ENCODE data around the gene GAS1. TPM values are rescaled to one million over a fixed set of nuclear protein-coding genes. Genes with fewer than 3 reads are reported as not detected.

The GAS1 gene
- total and polyA plus RNA-seq, 10 of the 15 experiments (the other 5 are each of a cell fraction or from before 2014, with no cell fraction given), result not detected

- TF ChIP-seq ATF2 (IDR thresholded peaks at IDR 0.05; ENCODE audit: low read length) (no peak), ZBTB40 (IDR thresholded peaks at IDR 0.05; ENCODE audit: borderline replicate concordance) (no peak), POLR2AphosphoS5 (IDR thresholded peaks at IDR 0.05; ENCODE audit: low read length) (no peak), ESRRA (IDR thresholded peaks at IDR 0.05; ENCODE audit: low read length) (no peak), BRCA1 (IDR thresholded peaks at IDR 0.05; ENCODE audit: low read depth, low read length) (no peak), LARP7 (IDR thresholded peaks at IDR 0.05) (no peak)
Observed at GRCh38 chr9:86907346-86907745, 40.0 kb downstream of the GAS1 start (continued).

GRCh38 chr9:86903734-86904085 lies 43.6 kb downstream of the GAS1 start:
- H3K9ac ChIP-seq (ENCODE audit: control insufficient read depth, insufficient read depth, low read length), result no peak overlapping the region
- FAIRE-seq (no peak), DNase-seq (ENCODE audit: low read depth, low spot score) (no peak), ATAC-seq (no peak)
- no peak overlapping the region for H3K4me2 ChIP-seq (ENCODE audit: control insufficient read depth, insufficient read depth)
- no peak overlapping the region for H3K4me3 ChIP-seq
- H3K27me3 ChIP-seq (replicated peaks in 1 of 2; ENCODE audit: control insufficient read depth in 2 of 2, insufficient read depth in 2 of 2, low read length in 1 of 2), result peaks cover 2 to 3% of the 10 kb centered on the region in 2 experiments; a peak in 3 of 4 replicates
- BruUV-seq (replicated peaks), result no TSS peak
- intact Hi-C loops (cut with micrococcal nuclease; ENCODE audit: unreplicated experiment), result no loop called here
- RAD21 ChIA-PET (ENCODE audit: unreplicated experiment), result no interaction called here
- H3K4me1 ChIP-seq (ENCODE audit: control insufficient read depth, insufficient read depth, low read length), result no peaks in the 10 kb centered on the region
- H3K79me2 ChIP-seq (ENCODE audit: control insufficient read depth, insufficient read depth, low read length), result no peaks in the 10 kb centered on the region
- SMC1A ChIA-PET (ENCODE audit: uncharacterized antibody, unreplicated experiment), result no interaction called here
- no peaks in the 10 kb centered on the region for H3K9me3 ChIP-seq (replicated peaks; ENCODE audit: control insufficient read depth, insufficient read depth, low read length)
- H2AFZ ChIP-seq (ENCODE audit: control insufficient read depth, low read depth, low read length), result no peak overlapping the region
- 43% methylated on average over 2 of the region's 2 CpGs for WGBS (ENCODE audit: insufficient coverage, insufficient replicate concordance, low lambda C conversion rate, missing lambda C conversion rate)
- TF ChIP-seq SPI1 (IDR thresholded peaks at IDR 0.05; ENCODE audit: borderline replicate concordance, insufficient read depth, low read depth, low read length) (no peak), ZNF592 (IDR thresholded peaks at IDR 0.05) (no peak), SREBF2 (IDR thresholded peaks at IDR 0.05; ENCODE audit: low read length) (no peak), ATF2 (IDR thresholded peaks at IDR 0.05; ENCODE audit: low read length) (no peak), KDM1A (IDR thresholded peaks at IDR 0.05; ENCODE audit: borderline replicate concordance) (no peak), FOS (IDR thresholded peaks at IDR 0.05; ENCODE audit: borderline replicate concordance, extremely low read depth, insufficient read length) (no peak), CBX5 (IDR thresholded peaks at IDR 0.05; ENCODE audit: low read depth) (no peak), SMC3 (IDR thresholded peaks at IDR 0.05; ENCODE audit: borderline replicate concordance, low read length) (no peak)
- POLR2A ChIA-PET, result no interaction called here
- CTCF ChIA-PET, result no interaction called here
- H3K36me3 ChIP-seq (ENCODE audit: control insufficient read depth in 2 of 2, insufficient read depth in 2 of 2, low read length in 1 of 2), result no peaks in the 10 kb centered on the region
- no peak overlapping the region for H3K27ac ChIP-seq (ENCODE audit: control insufficient read depth, insufficient read depth)
- in situ Hi-C loops (cut with MboI), result no loop called here
- no peaks in the 10 kb centered on the region for H4K20me1 ChIP-seq (ENCODE audit: control insufficient read depth, insufficient read depth)
